Thyroid gland (tissue), 4 donors: Measurements from ENCODE around the gene FOXC2. TPM values are rescaled to one million over a fixed set of nuclear protein-coding genes. Genes with fewer than 3 reads are reported as not detected.

Source experiments
- DNase-seq, 2 donors: peaks; one replicate each; pipeline ENCODE4 v3.0.0-alpha.2; 2019
- H3K27ac ChIP-seq, 3 donors: fragments of 200-600 bp; sonication (generic); 1 replicate in 2 of 3; 2 replicates in 1 of 3; pipeline ENCODE4 v1.5.1; 2016 to 2019; ENCODE audit warnings: mild to moderate bottlenecking in 1 of 3, moderate library complexity in 1 of 3
- H3K27me3 ChIP-seq: fragments of 200-600 bp; sonication (generic); one replicate; pipeline ENCODE4 v1.5.1; 2019
- H3K36me3 ChIP-seq, 2 donors: fragments of 200-600 bp; sonication (generic); one replicate each; pipeline ENCODE4 v1.5.1; 2016 to 2019
- H3K4me1 ChIP-seq, 2 donors: fragments of 200-600 bp; sonication (generic); one replicate each; pipeline ENCODE4 v1.5.1; 2017 to 2019
- H3K4me3 ChIP-seq, 3 donors: fragments of 200-600 bp; sonication (generic); replicated peaks in 1 of 3; 1 replicate in 2 of 3; 2 replicates in 1 of 3; pipeline ENCODE4 v1.5.1; 2016; ENCODE audit warnings: mild to moderate bottlenecking in 1 of 3
- H3K9me3 ChIP-seq: fragments of 200-600 bp; sonication (generic); one replicate; pipeline ENCODE4 v1.5.1; 2017
- POLR2A ChIP-seq, 2 donors: fragments of 450-650 bp; IDR thresholded peaks; one replicate each; pipeline ENCODE4 v1.6.1; 2017; ENCODE audit warnings: antibody characterized with exemption in 2 of 2, mild to moderate bottlenecking in 2 of 2, moderate library complexity in 1 of 2
- WGBS, 2 donors: methylation state at CpG; one replicate each; pipeline ENCODE4 v1.1.5; 2017; 5-methylcytosine and 5-hydroxymethylcytosine counted together
- intact Hi-C: fragments of 100-400 bp; cut with DNase I; formaldehyde crosslinking; loops from one replicate; pipeline ENCODE4 v1.15.1; 2023
- total RNA-seq, 4 donors: library from RNA; depleted of rRNA; stranded (reverse); fragments of >200 nt; gene quantifications; one replicate each; pipeline ENCODE4 v1.2.3, GENCODE V29; 2016
- TF ChIP-seq, protein P1 (sequence below), 6 experiments: fragments of 200-600 bp in 3 of 6; fragments of 450-650 bp in 3 of 6; sonication (generic) in 3 of 6; IDR thresholded peaks; one replicate each; pipeline ENCODE4 v1.5.1; 2016 to 2019; ENCODE audit warnings: antibody characterized with exemption in 6 of 6, mild to moderate bottlenecking in 2 of 6, inconsistent platforms in 1 of 6, moderate library complexity in 1 of 6

Gene FOXC2
- total RNA-seq, 4 donors from 2014 or later: 1.9 to 4.0 (median 2.1) TPM

DNA sequence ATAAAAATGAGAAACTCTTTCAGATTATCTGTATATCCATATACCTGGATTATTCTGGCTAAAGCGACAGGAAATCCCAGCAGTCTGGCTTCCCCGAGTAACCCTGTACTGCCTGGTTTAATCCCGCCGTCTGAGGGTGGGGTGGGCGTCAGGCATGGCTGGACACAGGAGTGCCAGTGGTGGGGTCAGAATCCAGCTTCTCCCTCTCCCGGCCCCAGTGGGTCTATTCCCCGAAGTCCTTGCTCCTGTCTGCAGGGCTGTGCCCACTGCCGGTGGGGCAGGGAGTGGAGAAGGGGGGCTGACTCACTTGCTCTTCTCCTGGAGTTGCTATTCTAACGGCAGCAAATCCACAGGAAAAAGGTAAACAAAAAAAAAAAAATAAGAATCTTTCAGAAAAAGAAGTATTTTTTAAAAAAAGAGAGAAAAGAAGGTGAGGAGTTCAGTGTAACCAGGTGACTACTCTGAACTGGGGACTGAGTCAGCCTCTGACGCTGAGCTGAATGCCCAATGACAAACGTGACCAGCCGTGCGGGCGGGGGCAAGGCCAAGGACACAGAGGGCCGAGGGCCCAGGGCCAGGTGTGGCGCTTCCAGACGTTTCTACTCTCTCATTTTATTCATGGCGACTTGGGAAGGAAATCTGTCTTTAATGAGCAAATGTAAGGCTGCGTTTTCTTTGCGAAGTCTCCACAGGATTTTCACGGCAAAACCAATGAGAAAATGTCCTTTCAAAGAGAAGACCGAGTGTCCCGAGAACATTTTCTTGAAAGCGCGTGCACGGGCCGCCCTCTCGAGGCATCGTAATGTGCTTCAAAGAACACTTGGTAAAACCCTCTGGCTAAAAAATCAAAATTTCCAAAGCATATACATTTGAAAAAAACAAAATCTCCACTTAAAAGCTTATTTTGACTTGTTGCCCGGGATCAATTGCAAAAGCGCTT, 36.1 kb upstream of the FOXC2 start:
- intact Hi-C loops: no loop called here
- 75% methylated on average over 31 of the region's 31 CpGs for WGBS, 2 donors

DNA sequence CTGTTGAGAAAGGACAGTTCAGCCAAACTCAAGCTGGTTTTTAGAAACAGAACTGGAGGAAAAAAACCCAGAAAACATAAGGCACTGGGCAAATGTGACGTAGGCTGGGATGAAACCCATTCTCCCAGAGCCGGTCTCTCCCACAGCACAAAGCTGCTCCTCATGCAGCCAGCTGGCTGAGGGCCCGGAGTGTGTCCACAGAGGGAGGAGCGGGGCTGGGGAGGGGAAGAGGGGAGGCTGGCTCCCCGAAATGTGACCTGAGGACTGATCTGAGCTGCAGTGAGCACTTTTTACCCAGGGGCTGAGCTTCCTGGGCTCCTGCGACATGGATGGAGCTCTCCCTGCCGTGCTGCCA, 35.5 kb upstream of the FOXC2 start:
- TF ChIP-seq POLR2A (IDR thresholded peaks at IDR 0.05): no peak
- TF ChIP-seq, protein P1, sequence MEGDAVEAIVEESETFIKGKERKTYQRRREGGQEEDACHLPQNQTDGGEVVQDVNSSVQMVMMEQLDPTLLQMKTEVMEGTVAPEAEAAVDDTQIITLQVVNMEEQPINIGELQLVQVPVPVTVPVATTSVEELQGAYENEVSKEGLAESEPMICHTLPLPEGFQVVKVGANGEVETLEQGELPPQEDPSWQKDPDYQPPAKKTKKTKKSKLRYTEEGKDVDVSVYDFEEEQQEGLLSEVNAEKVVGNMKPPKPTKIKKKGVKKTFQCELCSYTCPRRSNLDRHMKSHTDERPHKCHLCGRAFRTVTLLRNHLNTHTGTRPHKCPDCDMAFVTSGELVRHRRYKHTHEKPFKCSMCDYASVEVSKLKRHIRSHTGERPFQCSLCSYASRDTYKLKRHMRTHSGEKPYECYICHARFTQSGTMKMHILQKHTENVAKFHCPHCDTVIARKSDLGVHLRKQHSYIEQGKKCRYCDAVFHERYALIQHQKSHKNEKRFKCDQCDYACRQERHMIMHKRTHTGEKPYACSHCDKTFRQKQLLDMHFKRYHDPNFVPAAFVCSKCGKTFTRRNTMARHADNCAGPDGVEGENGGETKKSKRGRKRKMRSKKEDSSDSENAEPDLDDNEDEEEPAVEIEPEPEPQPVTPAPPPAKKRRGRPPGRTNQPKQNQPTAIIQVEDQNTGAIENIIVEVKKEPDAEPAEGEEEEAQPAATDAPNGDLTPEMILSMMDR (IDR thresholded peaks at IDR 0.05): no peak
- WGBS, 2 donors: 70% methylated on average over 7 of the region's 7 CpGs
- Histone ChIP-seq H3K36me3 (peaks cover 0 to 6% of the 10 kb centered on the region in 2 donors), H3K27me3 (no peaks in the 10 kb centered on the region), H3K4me3 (no peak overlapping the region), H3K9me3 (no peaks in the 10 kb centered on the region), H3K27ac (no peak overlapping the region), H3K4me1 (no peaks in the 10 kb centered on the region)
- intact Hi-C loops: no loop called here
- no peak for DNase-seq

More for the DNA sequence above, 36.1 kb upstream of the FOXC2 start:
- H3K36me3 ChIP-seq: peaks cover 0 to 6% of the 10 kb centered on the region in 2 donors
- H3K9me3 ChIP-seq: no peaks in the 10 kb centered on the region
- TF ChIP-seq, protein P1 (IDR thresholded peaks at IDR 0.05): no peak
- TF ChIP-seq POLR2A (IDR thresholded peaks at IDR 0.05): no peak
- H3K4me3 ChIP-seq: no peak overlapping the region
- no peak overlapping the region for H3K27ac ChIP-seq
- DNase-seq: peak in 1 of 2 donors; percentile 17
- no peaks in the 10 kb centered on the region for H3K4me1 ChIP-seq
- H3K27me3 ChIP-seq: no peaks in the 10 kb centered on the region

DNA sequence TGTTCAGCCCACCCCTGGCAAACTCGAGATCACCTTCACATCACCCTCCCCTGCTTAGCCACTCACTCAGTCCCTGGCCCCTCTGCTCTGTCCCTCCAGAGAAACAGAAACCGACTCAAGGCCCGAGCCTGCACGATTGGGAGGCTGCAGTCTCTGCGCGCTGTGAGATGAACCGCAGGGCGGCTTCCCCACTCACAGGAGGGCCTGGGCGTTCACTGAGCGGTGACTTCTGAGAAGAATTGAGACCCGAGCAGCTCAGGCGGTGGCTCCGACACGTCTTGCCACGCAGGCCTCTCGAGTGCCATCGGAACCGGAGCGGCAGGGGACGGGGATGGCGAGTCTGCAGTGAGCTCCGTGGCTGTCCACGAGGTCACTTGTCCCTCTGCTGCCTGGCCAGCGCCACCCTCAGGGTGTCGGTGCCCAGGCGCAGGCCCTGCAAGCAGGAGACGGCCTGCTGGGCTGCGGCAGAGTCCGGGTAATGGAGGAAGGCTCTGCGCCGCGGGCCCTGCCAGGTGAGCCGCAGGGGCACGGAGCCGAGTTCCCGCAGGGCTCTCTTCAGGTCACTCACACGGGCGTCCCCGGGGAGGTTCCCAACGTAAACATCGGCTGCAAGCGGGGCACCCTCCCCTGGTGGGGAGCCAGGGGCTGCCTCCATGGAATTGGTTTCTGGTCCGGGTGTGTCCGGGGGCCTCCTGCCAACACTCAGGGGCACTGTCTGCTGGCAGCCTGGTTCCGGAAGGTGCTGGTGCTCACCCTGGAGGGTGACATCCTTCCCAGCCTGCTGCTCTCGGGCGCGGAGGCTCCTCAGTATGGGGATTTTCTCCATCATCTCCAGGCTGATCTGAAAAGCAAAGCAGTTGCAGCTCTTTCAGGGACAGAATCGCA, 34.7 kb upstream of the FOXC2 start:
- no peak overlapping the region for H3K27ac ChIP-seq
- H3K9me3 ChIP-seq: no peaks in the 10 kb centered on the region
- peaks cover 0 to 6% of the 10 kb centered on the region in 2 donors for H3K36me3 ChIP-seq
- WGBS, 2 donors: 92% methylated on average over 20 to 40 of the region's 49 CpGs
- intact Hi-C loops: no loop called here
- H3K27me3 ChIP-seq: no peaks in the 10 kb centered on the region
- TF ChIP-seq, protein P1 (IDR thresholded peaks at IDR 0.05): no peak
- no peak for TF ChIP-seq POLR2A (IDR thresholded peaks at IDR 0.05)
- no peaks in the 10 kb centered on the region for H3K4me1 ChIP-seq
- H3K4me3 ChIP-seq: no peak overlapping the region
- DNase-seq: no peak

DNA sequence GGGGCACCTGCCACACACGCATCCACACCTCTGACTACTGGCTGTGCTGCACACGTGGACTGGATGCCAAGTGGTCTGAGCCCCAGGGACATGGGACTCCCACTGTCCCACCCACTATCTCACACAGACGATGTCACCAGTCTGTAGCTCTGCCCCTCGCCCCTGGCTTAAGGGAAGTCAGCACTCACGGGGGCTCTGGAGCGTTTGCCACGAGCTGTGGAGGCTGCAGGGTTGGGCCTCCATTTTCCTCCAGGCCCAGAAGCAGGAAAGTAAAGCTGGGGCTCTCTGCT, 34.2 kb upstream of the FOXC2 start:
- Histone ChIP-seq H3K27me3 (no peaks in the 10 kb centered on the region), H3K4me3 (no peak overlapping the region), H3K9me3 (no peaks in the 10 kb centered on the region), H3K27ac (no peak overlapping the region), H3K4me1 (no peaks in the 10 kb centered on the region), H3K36me3 (peaks cover 0 to 7% of the 10 kb centered on the region in 2 donors)
- intact Hi-C loops: no loop called here
- no peak for TF ChIP-seq POLR2A (IDR thresholded peaks at IDR 0.05)
- TF ChIP-seq, protein P1 (IDR thresholded peaks at IDR 0.05): no peak
- no peak for DNase-seq
- 90 to 100% methylated on average over 4 to 5 of the region's 7 CpGs for WGBS, 2 donors
